CD14-positive monocyte (primary cell): ENCODE results near the gene ZNF543. TPM values are rescaled to one million over a fixed set of nuclear protein-coding genes. Genes with fewer than 3 reads are reported as not detected.
"Not testable (repeated sequence)": the region's sequence is repeated elsewhere in the genome, so short reads cannot be mapped to it uniquely, and the experiment has no call there.

ENCODE experiments used
- DNase-seq, 3 donors: peaks; one replicate each; pipeline ENCODE4 v3.0.0-alpha.2; 2011 to 2022
- H2AFZ ChIP-seq: 2 replicates; pipeline ENCODE4 v1.6.0; 2012; ENCODE audit warnings: mild to moderate bottlenecking, low read depth, low read length, inconsistent platforms; ENCODE audit not compliant: insufficient read depth, poor library complexity, severe bottlenecking
- H3K27ac ChIP-seq, 2 donors: 1 replicate in 1 of 2; 2 replicates in 1 of 2; pipeline ENCODE4 v1.5.1; 2012 to 2013; ENCODE audit warnings: low read length in 2 of 2, control low read depth in 1 of 2, inconsistent platforms in 1 of 2, low read depth in 1 of 2, mild to moderate bottlenecking in 1 of 2
- H3K27me3 ChIP-seq, 2 donors: one replicate each; pipeline versions ENCODE4 v1.6.0 to v1.6.1; 2011 to 2013; ENCODE audit warnings: low read length in 2 of 2; ENCODE audit not compliant: control insufficient read depth in 2 of 2, insufficient read depth in 2 of 2
- H3K36me3 ChIP-seq, 2 donors: replicated peaks in 1 of 2; 1 replicate in 1 of 2; 2 replicates in 1 of 2; pipeline versions ENCODE4 v1.5.1 to v1.6.1; 2012 to 2013; ENCODE audit warnings: low read length in 2 of 2, control low read depth in 1 of 2, inconsistent platforms in 1 of 2, mild to moderate bottlenecking in 1 of 2; ENCODE audit not compliant: insufficient read depth in 2 of 2, control insufficient read depth in 1 of 2
- H3K4me1 ChIP-seq, 2 donors: 1 replicate in 1 of 2; 2 replicates in 1 of 2; pipeline versions ENCODE4 v1.5.1 to v1.6.1; 2012 to 2013; ENCODE audit warnings: low read length in 2 of 2, control low read depth in 1 of 2, inconsistent platforms in 1 of 2, mild to moderate bottlenecking in 1 of 2, moderate library complexity in 1 of 2; ENCODE audit not compliant: insufficient read depth in 2 of 2, control insufficient read depth in 1 of 2
- H3K4me2 ChIP-seq: replicated peaks from 2 replicates; pipeline ENCODE3; 2012; ENCODE audit warnings: low read length, moderate library complexity, mild to moderate bottlenecking; ENCODE audit not compliant: poor library complexity, severe bottlenecking; ENCODE audit errors: extremely low read depth
- H3K4me3 ChIP-seq, 3 experiments: fragments of 200-600 bp in 1 of 3; sonication (generic) in 1 of 3; replicated peaks in 1 of 3; 1 replicate in 2 of 3; 2 replicates in 1 of 3; pipeline ENCODE4 v1.5.1; 2011 to 2013; ENCODE audit warnings: low read length in 3 of 3, mild to moderate bottlenecking in 3 of 3, control low read depth in 2 of 3, low read depth in 2 of 3, inconsistent platforms in 1 of 3, moderate library complexity in 1 of 3
- H3K79me2 ChIP-seq: 2 replicates; pipeline ENCODE4 v1.6.0; 2012; ENCODE audit warnings: mild to moderate bottlenecking, control low read depth, inconsistent platforms, low read length, moderate library complexity; ENCODE audit not compliant: insufficient read depth
- H3K9ac ChIP-seq: 2 replicates; pipeline ENCODE4 v1.6.0; 2017; ENCODE audit warnings: low read length, mild to moderate bottlenecking; ENCODE audit not compliant: insufficient read depth, poor library complexity, severe bottlenecking
- H3K9me3 ChIP-seq, 2 donors: replicated peaks in 1 of 2; 1 replicate in 1 of 2; 2 replicates in 1 of 2; pipeline versions ENCODE4 v1.5.1 to v1.6.1; 2012 to 2013; ENCODE audit warnings: low read length in 2 of 2, control low read depth in 1 of 2; ENCODE audit not compliant: control insufficient read depth in 1 of 2, insufficient read depth in 1 of 2
- H4K20me1 ChIP-seq: 2 replicates; pipeline ENCODE4 v1.6.0; 2012; ENCODE audit warnings: mild to moderate bottlenecking, low read length, control low read depth, moderate library complexity; ENCODE audit not compliant: insufficient read depth
- H3K27ac Mint-ChIP-seq, 7 donors: one replicate each; pipeline ENCODE4 v1.8.0; 2020; ENCODE audit warnings: mild to moderate bottlenecking in 7 of 7, mixed read lengths in 7 of 7, moderate library complexity in 6 of 7, inconsistent platforms in 2 of 7
- H3K27me3 Mint-ChIP-seq, 3 donors: one replicate each; pipeline ENCODE4 v1.8.0; 2021 to 2022; ENCODE audit warnings: low read depth in 3 of 3, mild to moderate bottlenecking in 3 of 3, mixed read lengths in 3 of 3, moderate library complexity in 3 of 3, inconsistent platforms in 1 of 3
- H3K36me3 Mint-ChIP-seq, 2 donors: one replicate each; pipeline ENCODE4 v1.8.0; 2020; ENCODE audit warnings: mixed read lengths in 2 of 2, inconsistent platforms in 1 of 2, mild to moderate bottlenecking in 1 of 2
- H3K4me1 Mint-ChIP-seq: one replicate; pipeline ENCODE4 v1.8.0; 2020; ENCODE audit warnings: mild to moderate bottlenecking, mixed read lengths
- H3K4me3 Mint-ChIP-seq, 2 donors: one replicate each; pipeline ENCODE4 v1.8.0; 2020; ENCODE audit warnings: mild to moderate bottlenecking in 2 of 2, mixed read lengths in 2 of 2, moderate library complexity in 1 of 2
- H3K9me3 Mint-ChIP-seq, 7 donors: one replicate each; pipeline ENCODE4 v1.8.0; 2020 to 2022; ENCODE audit warnings: mixed read lengths in 7 of 7, mild to moderate bottlenecking in 6 of 7, moderate library complexity in 6 of 7, inconsistent platforms in 2 of 7
- CTCF ChIP-seq: fragments of 200-600 bp; IDR thresholded peaks from one replicate; pipeline ENCODE4 v1.8.0; 2022; ENCODE audit warnings: antibody characterized with exemption, mild to moderate bottlenecking
- WGBS: methylation state at CpG from one replicate; pipeline ENCODE4 v1.1.5; 2013; ENCODE audit warnings: missing lambda C conversion rate; ENCODE audit not compliant: insufficient coverage; 5-methylcytosine and 5-hydroxymethylcytosine counted together
- intact Hi-C, 2 donors: fragments of 100-400 bp; cut with micrococcal nuclease; formaldehyde crosslinking; loops; one replicate each; pipeline versions ENCODE4 v1.15.0 to v1.15.1; 2023
- polyA plus RNA-seq, 3 donors: library from polyadenylated mRNA; depleted of rRNA in 1 of 3; unstranded in 2 of 3; stranded (reverse) in 1 of 3; fragments of 300-500 nt in 2 of 3; fragments of >200 nt in 1 of 3; fragmentation: Illumina TruSeq in 2 of 3; gene quantifications; 1 replicate in 2 of 3; 2 replicates in 1 of 3; pipeline ENCODE4 v1.2.3, GENCODE V29; 2012 to 2021

Gene ZNF543
- polyA plus RNA-seq, 3 donors, result 0.85 to 1.1 (median 0.99) TPM

GRCh38 chr19:57366776-57367175, 46.5 kb downstream of the ZNF543 start:
- Mint-ChIP-seq H3K36me3 (peaks cover 23 to 35% of the 10 kb centered on the region in 2 donors), H3K27me3 (peaks cover 0 to 3% (median 2%) of the 10 kb centered on the region in 3 donors), H3K27ac (no peak overlapping the region), H3K4me3 (no peak overlapping the region), H3K9me3 (peaks cover 36 to 79% (median 58%) of the 10 kb centered on the region in 7 donors), H3K4me1 (peaks cover 10% of the 10 kb centered on the region)
- WGBS, result no CpG with 5 or more reads among the region's 2 CpGs
- peaks cover 10% of the 10 kb centered on the region for H3K79me2 ChIP-seq
- DNase-seq, result no peak
- H3K27me3 ChIP-seq, result no peaks in the 10 kb centered on the region
- peaks cover 12 to 14% of the 10 kb centered on the region in 2 donors for H3K4me1 ChIP-seq
- no peak overlapping the region for H3K27ac ChIP-seq
- H3K4me2 ChIP-seq, result no peak overlapping the region
- no peak overlapping the region for H3K4me3 ChIP-seq
- H3K9ac ChIP-seq, result no peak overlapping the region
- intact Hi-C loops, result loop anchor here in 1 of 2 donors (10.0 kb wide), 2 partner anchors 68 to 818 kb away; partner anchors contain the start of genes ZNF274 and ZNF749
- H4K20me1 ChIP-seq, result no peaks in the 10 kb centered on the region
- peaks cover 0 to 9% of the 10 kb centered on the region in 2 donors for H3K36me3 ChIP-seq
- peaks cover 14 to 48% of the 10 kb centered on the region in 2 donors for H3K9me3 ChIP-seq
- no peak overlapping the region for H2AFZ ChIP-seq
- no peak for TF ChIP-seq CTCF

GRCh38 chr19:57374179-57374578, 53.9 kb downstream of the ZNF543 start:
- TF ChIP-seq CTCF, result no peak

GRCh38 chr19:57374647-57375046, 54.4 kb downstream of the ZNF543 start:
- H3K36me3 ChIP-seq, result peaks cover 15 to 74% of the 10 kb centered on the region in 2 donors
- not testable (repeated sequence) for DNase-seq

More at GRCh38 chr19:57374179-57374578, 53.9 kb downstream of the ZNF543 start:
- H3K4me3 Mint-ChIP-seq, result no peak overlapping the region
- H3K27ac Mint-ChIP-seq, result no peak overlapping the region
- H3K9me3 Mint-ChIP-seq, result peaks cover 67 to 92% (median 75%) of the 10 kb centered on the region in 7 donors
- H3K36me3 Mint-ChIP-seq, result peaks cover 63 to 72% of the 10 kb centered on the region in 2 donors
- Histone ChIP-seq H3K79me2 (no peaks in the 10 kb centered on the region), H3K27me3 (no peaks in the 10 kb centered on the region), H3K27ac (no peak overlapping the region), H4K20me1 (no peaks in the 10 kb centered on the region), H3K9me3 (peaks cover 63 to 82% of the 10 kb centered on the region in 2 donors), H3K9ac (no peak overlapping the region), H2AFZ (no peak overlapping the region), H3K4me3 (no peak overlapping the region), H3K4me1 (no peaks in the 10 kb centered on the region), H3K36me3 (peaks cover 15 to 74% of the 10 kb centered on the region in 2 donors), H3K4me2 (no peak overlapping the region)
- H3K4me1 Mint-ChIP-seq, result no peaks in the 10 kb centered on the region
- WGBS, result 96% methylated on average over 6 of the region's 6 CpGs
- no peaks in the 10 kb centered on the region for H3K27me3 Mint-ChIP-seq
- DNase-seq, result no peak
- intact Hi-C loops, result no loop called here

More at GRCh38 chr19:57374647-57375046, 54.4 kb downstream of the ZNF543 start:
- H3K4me1 Mint-ChIP-seq, H3K4me1 ChIP-seq, H3K27me3 Mint-ChIP-seq, H3K27me3 ChIP-seq, H3K4me3 ChIP-seq, H3K9ac ChIP-seq, H3K4me2 ChIP-seq, intact Hi-C loops, H4K20me1 ChIP-seq, H3K4me3 Mint-ChIP-seq, H3K79me2 ChIP-seq, H2AFZ ChIP-seq, H3K27ac ChIP-seq: not testable (repeated sequence)
- Mint-ChIP-seq H3K27ac (peak overlapping the region in 1 of 7 donors; percentile 63), H3K9me3 (peaks cover 71 to 93% (median 76%) of the 10 kb centered on the region in 7 donors), H3K36me3 (peaks cover 63 to 72% of the 10 kb centered on the region in 2 donors)
- 100% methylated on average over 1 of the region's 2 CpGs for WGBS
- H3K9me3 ChIP-seq, result peaks cover 65 to 86% of the 10 kb centered on the region in 2 donors
